ENCODE data around the gene LY6G6F.

DNA sequence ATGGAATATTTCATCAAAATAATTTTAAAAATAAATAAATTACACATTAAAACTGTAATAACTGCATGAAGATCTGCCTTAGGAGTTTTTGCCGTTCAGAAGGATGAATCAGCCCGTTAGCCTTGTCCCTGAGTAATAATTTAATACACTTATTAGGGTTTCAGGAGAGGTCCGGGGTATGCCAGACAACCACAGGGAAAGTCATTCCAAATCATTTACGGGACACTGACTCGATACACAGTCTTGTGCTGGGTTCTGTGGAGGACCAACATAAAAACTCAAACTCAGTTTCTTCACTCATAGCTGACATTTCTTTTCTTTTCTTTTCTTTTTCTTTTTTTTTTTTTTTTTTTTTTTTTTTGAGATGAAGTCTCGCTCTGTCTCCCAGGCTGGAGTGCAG lies 735 bp upstream of the LY6G6F start:
- TF ChIP-seq MYC (IDR thresholded peaks at IDR 0.05; ENCODE audit: borderline replicate concordance, low read length) (no peak), BHLHE40 (IDR thresholded peaks at IDR 0.05; ENCODE audit: low read depth, low read length) (no peak), TP53 (CRISPR knock-in tag; IDR thresholded peaks at IDR 0.05) (no peak), REST (IDR thresholded peaks at IDR 0.05) (no peak), POLR2AphosphoS2 (conservative IDR thresholded peaks at IDR 0.05; ENCODE audit: low read length) (no peak), CEBPB (IDR thresholded peaks at IDR 0.05) (no peak), HDAC2 (IDR thresholded peaks at IDR 0.05) (no peak)
- TF ChIP-seq, protein P1, sequence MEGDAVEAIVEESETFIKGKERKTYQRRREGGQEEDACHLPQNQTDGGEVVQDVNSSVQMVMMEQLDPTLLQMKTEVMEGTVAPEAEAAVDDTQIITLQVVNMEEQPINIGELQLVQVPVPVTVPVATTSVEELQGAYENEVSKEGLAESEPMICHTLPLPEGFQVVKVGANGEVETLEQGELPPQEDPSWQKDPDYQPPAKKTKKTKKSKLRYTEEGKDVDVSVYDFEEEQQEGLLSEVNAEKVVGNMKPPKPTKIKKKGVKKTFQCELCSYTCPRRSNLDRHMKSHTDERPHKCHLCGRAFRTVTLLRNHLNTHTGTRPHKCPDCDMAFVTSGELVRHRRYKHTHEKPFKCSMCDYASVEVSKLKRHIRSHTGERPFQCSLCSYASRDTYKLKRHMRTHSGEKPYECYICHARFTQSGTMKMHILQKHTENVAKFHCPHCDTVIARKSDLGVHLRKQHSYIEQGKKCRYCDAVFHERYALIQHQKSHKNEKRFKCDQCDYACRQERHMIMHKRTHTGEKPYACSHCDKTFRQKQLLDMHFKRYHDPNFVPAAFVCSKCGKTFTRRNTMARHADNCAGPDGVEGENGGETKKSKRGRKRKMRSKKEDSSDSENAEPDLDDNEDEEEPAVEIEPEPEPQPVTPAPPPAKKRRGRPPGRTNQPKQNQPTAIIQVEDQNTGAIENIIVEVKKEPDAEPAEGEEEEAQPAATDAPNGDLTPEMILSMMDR (IDR thresholded peaks at IDR 0.05): no peak
